H7 (cell line): ENCODE data around the gene LAMC1. TPM values are rescaled to one million over a fixed set of nuclear protein-coding genes. Genes with fewer than 3 reads are reported as not detected.

ENCODE experiments used
- DNase-seq: peaks from one replicate; pipeline ENCODE4 v3.0.0; 2012
- H3K27me3 ChIP-seq: 2 replicates; pipeline ENCODE4 v1.6.0; 2011; ENCODE audit warnings: mild to moderate bottlenecking, low read length; ENCODE audit not compliant: control insufficient read depth, insufficient read depth
- H3K36me3 ChIP-seq: replicated peaks from 2 replicates; pipeline ENCODE4 v1.5.1; 2011; ENCODE audit warnings: low read length; ENCODE audit not compliant: control insufficient read depth, insufficient read depth
- H3K4me3 ChIP-seq: 2 replicates; pipeline ENCODE4 v1.5.1; 2011; ENCODE audit warnings: low read depth, mild to moderate bottlenecking, control low read depth, low read length, moderate library complexity; ENCODE audit not compliant: insufficient read depth
- total RNA-seq: library from RNA; depleted of rRNA; stranded (reverse); fragments of >200 nt; shearing (Covaris generic); gene quantifications from 2 replicates; pipeline ENCODE4 v1.2.3, GENCODE V29; 2014; rRNA removed

LAMC1 gene
- 116 and 163 TPM in 2 replicates for total RNA-seq

- H3K27me3 ChIP-seq, result no peaks in the 10 kb centered on the region
- no peaks in the 10 kb centered on the region for H3K36me3 ChIP-seq
- peak; percentile 97 for DNase-seq
- H3K4me3 ChIP-seq, result peak within 1 kb of the TSS; percentile 87
Observed at GRCh38 chr1:183023146-183023600, at the start of gene LAMC1. LAMC1 (plus strand) TSS chr1:183023420; CDS start chr1:183023717, 297 bp downstream.

DNA sequence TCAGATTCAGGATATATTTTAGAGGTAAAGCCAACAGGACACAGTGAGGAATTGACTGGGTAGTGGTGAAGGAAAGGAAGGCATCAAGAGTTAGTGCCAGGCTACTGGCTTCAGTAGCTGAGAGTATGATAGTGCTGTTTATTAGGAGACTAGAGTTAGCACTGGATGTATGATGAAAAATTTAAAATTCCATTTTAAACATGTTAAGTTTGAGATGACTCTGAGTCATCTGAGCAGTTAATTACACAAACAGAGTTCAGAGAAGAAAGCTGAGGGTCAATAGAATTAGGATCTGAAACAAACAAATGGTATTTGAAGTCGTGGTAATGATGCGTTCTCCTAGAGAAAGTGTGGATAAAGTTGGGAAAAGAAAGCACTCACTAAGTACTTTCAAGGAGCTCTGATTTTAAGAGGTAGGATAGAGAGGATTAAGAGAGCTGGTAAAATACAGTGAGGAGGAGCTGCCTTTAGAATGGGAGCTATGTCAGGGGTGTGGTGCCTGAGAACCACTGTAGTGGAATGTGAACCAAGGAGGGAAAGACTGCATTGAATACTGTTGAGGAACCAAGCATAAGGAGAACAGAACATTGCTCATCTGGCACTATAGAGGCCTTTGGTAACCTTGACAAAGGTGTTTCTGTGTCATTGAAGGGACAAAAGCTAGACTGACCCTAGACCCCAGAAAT lies 48.6 kb upstream of the LAMC1 start:
- DNase-seq, result no peak
- Histone ChIP-seq H3K4me3 (no peak overlapping the region), H3K27me3 (no peaks in the 10 kb centered on the region), H3K36me3 (no peaks in the 10 kb centered on the region)

DNA sequence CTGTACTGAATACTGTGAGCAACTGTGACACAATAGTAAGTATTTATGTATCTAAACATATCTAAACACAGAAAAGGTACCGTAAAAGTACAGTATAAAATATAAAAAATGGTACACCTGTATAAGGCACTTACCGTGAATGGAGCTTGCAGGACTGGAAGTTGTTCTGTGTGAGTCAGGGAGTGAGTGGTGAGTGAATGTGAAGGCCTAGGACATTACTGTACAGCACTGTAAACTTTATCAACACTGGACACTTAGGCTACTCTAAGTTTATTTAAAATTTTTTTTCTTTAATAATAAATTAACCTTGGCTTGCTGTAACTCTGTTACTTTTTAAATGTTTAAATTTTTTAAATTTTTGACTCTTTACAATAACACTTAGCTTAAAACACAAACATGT lies 45.7 kb upstream of the LAMC1 start:
- Histone ChIP-seq H3K36me3 (no peaks in the 10 kb centered on the region), H3K4me3 (no peak overlapping the region), H3K27me3 (no peaks in the 10 kb centered on the region)
- DNase-seq, result no peak

- H3K36me3 ChIP-seq, result no peaks in the 10 kb centered on the region
- no peak overlapping the region for H3K4me3 ChIP-seq
- H3K27me3 ChIP-seq, result no peaks in the 10 kb centered on the region
- no peak for DNase-seq
Observed at GRCh38 chr1:182978151-182978853, 44.9 kb upstream of the LAMC1 start.

DNA sequence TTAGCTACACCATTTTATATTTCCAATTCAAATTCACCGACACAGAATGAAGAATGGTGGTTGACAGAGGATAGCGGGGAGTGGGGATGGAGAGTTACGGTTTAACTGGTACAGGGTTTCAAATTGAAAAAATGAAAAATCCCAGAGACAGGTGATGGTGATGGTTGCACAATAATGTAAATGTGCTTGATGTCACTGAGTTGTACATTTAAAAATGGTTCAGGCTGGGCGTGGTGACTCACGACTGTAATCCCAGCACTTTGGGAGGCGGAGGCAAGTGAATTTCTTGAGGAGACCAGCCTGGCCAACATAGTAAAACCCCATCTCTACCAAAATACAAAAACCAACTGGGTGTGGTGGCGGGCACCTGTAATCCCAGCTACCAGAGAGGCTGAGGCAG lies 39.1 kb upstream of the LAMC1 start:
- H3K4me3 ChIP-seq, result no peak overlapping the region
- H3K27me3 ChIP-seq, result no peaks in the 10 kb centered on the region
- DNase-seq, result no peak
- no peaks in the 10 kb centered on the region for H3K36me3 ChIP-seq

GRCh38 chr1:182984621-182985020 lies 38.6 kb upstream of the LAMC1 start:
- Histone ChIP-seq H3K4me3 (no peak overlapping the region), H3K36me3 (no peaks in the 10 kb centered on the region), H3K27me3 (no peaks in the 10 kb centered on the region)
- DNase-seq, result no peak

DNA sequence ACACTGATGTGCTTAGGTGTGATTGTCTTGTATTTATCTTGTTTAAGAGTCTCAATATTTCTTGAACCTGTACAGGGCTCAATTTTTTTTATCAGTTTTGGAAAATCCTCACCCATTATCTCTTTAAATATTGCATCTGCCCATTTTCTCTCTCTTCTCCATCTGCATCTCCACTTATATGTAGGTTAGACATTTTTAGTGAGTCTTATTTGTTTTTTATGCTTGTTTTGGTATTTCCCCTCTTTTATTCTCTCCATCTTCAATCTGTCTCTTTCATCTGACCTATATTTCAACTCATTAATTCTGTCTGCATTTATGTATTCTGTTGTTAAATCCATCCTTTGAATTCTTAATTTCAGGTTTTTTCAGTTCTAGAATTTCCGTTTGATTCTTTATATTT lies 37.3 kb upstream of the LAMC1 start:
- H3K4me3 ChIP-seq, result no peak overlapping the region
- no peaks in the 10 kb centered on the region for H3K27me3 ChIP-seq
- no peak for DNase-seq
- no peaks in the 10 kb centered on the region for H3K36me3 ChIP-seq

GRCh38 chr1:182990413-182991144 lies 32.6 kb upstream of the LAMC1 start:
- no peaks in the 10 kb centered on the region for H3K27me3 ChIP-seq
- H3K36me3 ChIP-seq, result no peaks in the 10 kb centered on the region
- H3K4me3 ChIP-seq, result no peak overlapping the region
- no peak for DNase-seq

- H3K4me3 ChIP-seq, result no peak overlapping the region
- no peaks in the 10 kb centered on the region for H3K27me3 ChIP-seq
- no peaks in the 10 kb centered on the region for H3K36me3 ChIP-seq
- DNase-seq, result no peak
Observed at GRCh38 chr1:182993746-182994145, 29.5 kb upstream of the LAMC1 start.

DNA sequence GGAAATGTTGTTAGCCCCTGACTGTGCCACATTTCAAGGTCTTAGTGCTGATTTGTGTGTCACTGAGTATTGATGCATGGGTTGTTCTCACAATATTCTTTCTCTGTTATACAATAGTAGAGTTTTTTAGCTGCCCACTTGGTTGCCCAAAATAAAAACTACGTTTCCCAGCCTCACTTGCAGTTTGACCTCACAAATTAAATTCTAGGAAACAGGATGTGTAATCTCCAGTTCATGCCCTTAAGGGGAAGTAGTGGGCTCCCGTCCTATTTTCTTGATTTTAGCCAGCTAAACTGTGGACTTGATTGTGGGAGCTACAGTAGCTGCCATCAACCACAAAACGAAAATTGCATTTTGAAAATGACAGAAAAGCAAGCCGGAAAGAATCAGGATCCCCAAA lies 27.3 kb upstream of the LAMC1 start:
- H3K4me3 ChIP-seq, result no peak overlapping the region
- no peaks in the 10 kb centered on the region for H3K36me3 ChIP-seq
- H3K27me3 ChIP-seq, result no peaks in the 10 kb centered on the region
- no peak for DNase-seq

DNA sequence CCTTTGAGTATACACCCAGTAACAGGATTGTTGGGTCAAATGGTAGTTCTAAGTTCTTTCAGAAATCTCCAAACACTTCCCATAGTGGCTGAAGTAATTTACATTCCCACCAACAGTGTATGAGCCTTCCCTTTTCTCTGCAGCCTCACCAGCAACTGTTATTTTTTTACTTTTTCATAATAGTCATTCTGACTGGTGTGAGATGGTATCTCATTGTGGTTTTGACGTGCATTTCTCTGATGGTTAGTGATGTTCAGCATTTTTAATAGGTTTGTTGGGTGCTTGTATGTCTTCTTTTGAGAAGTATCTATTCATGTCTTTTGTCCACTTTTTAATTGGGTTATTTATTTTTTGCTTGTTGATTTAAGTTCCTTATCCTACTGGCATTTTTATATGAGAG lies 26.4 kb upstream of the LAMC1 start:
- Histone ChIP-seq H3K36me3 (no peaks in the 10 kb centered on the region), H3K27me3 (no peaks in the 10 kb centered on the region), H3K4me3 (no peak overlapping the region)
- no peak for DNase-seq

- H3K36me3 ChIP-seq, result no peaks in the 10 kb centered on the region
- no peaks in the 10 kb centered on the region for H3K27me3 ChIP-seq
- no peak for DNase-seq
- no peak overlapping the region for H3K4me3 ChIP-seq
Observed at GRCh38 chr1:182998482-182998881, 24.7 kb upstream of the LAMC1 start.

DNA sequence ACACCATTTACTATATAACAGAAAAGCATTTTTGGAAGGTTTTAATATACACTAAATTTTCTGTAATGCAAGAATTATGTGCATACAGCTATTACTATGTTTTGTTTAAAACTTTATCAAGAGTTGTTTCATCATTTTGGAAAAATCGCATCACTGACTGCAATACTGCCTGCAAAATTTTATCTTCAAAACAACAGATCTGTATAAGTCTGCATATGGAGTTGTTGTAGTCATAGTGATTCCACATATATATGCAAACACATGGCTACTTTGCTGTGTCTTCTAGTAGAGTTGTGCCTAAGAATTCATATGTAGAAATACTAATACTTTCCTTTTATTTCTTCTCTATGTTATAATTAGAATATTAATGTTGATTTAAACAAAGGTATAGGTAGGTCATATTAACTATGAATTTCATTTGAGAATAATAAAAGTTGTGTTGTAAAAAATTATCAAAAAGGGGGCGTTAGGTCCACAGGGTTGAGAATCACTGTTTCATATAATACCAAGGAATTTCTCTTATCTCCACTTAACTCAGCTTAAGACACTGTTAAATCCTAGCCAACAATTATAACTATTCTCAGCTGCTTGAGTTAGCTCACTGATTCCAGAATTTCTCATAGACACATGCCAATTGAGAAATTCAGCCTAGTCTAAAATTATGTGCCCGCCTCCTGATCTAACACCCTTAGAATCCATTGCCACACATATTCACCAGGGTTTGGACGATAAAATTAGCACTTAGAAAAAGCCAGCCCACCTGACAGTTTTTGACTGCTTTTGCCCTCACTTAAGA lies 22.9 kb upstream of the LAMC1 start:
- no peak overlapping the region for H3K4me3 ChIP-seq
- H3K27me3 ChIP-seq, result no peaks in the 10 kb centered on the region
- H3K36me3 ChIP-seq, result no peaks in the 10 kb centered on the region
- no peak for DNase-seq

- no peak for DNase-seq
- Histone ChIP-seq H3K36me3 (no peaks in the 10 kb centered on the region), H3K27me3 (no peaks in the 10 kb centered on the region), H3K4me3 (no peak overlapping the region)
Observed at GRCh38 chr1:183002267-183002666, 21.0 kb upstream of the LAMC1 start.
